ENCODE measurements around the gene IPPK.

The IPPK gene

GRCh38 chr9:92711146-92711545, 41.2 kb upstream of the IPPK start:
- TF ChIP-seq, protein P1, sequence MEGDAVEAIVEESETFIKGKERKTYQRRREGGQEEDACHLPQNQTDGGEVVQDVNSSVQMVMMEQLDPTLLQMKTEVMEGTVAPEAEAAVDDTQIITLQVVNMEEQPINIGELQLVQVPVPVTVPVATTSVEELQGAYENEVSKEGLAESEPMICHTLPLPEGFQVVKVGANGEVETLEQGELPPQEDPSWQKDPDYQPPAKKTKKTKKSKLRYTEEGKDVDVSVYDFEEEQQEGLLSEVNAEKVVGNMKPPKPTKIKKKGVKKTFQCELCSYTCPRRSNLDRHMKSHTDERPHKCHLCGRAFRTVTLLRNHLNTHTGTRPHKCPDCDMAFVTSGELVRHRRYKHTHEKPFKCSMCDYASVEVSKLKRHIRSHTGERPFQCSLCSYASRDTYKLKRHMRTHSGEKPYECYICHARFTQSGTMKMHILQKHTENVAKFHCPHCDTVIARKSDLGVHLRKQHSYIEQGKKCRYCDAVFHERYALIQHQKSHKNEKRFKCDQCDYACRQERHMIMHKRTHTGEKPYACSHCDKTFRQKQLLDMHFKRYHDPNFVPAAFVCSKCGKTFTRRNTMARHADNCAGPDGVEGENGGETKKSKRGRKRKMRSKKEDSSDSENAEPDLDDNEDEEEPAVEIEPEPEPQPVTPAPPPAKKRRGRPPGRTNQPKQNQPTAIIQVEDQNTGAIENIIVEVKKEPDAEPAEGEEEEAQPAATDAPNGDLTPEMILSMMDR (IDR thresholded peaks at IDR 0.05; ENCODE audit: insufficient read depth, low read depth, low read length, missing control alignments): no peak
- H3K4me3 ChIP-seq (ENCODE audit: low read length): no peak overlapping the region
- no peak for DNase-seq (ENCODE audit: low read depth)

GRCh38 chr9:92710368-92710767, 40.4 kb upstream of the IPPK start:
- no peak overlapping the region for H3K4me3 ChIP-seq (ENCODE audit: low read length)
- TF ChIP-seq, protein P1 (IDR thresholded peaks at IDR 0.05; ENCODE audit: insufficient read depth, low read depth, low read length, missing control alignments): no peak
- DNase-seq (ENCODE audit: low read depth): no peak

- DNase-seq (ENCODE audit: low read depth): no peak
- TF ChIP-seq, protein P1 (IDR thresholded peaks at IDR 0.05; ENCODE audit: insufficient read depth, low read depth, low read length, missing control alignments): no peak
- no peak overlapping the region for H3K4me3 ChIP-seq (ENCODE audit: low read length)
Observed at GRCh38 chr9:92709954-92710353, 40.0 kb upstream of the IPPK start.

DNA sequence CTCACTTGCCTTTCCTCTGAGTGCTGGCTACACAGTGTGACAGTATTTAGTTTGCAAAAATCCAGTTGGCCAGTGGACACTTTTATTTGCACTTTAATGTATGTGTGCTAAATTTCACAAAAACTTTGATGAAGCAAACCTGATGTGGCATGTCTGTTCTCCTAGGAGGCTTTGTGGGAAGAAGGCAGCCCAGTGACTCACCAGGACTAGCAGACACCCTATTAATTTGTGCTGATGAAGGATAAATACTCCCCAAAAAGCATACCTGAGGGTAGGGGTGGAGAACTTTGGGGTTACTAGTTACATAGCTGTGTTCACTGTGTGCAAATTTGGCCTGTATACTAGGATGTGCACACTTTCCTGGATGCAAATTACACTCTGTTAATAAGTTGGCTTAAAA, 39.3 kb upstream of the IPPK start:
- TF ChIP-seq, protein P1 (IDR thresholded peaks at IDR 0.05; ENCODE audit: insufficient read depth, low read depth, low read length, missing control alignments): no peak
- no peak overlapping the region for H3K4me3 ChIP-seq (ENCODE audit: low read length)
- peak; percentile 70 for DNase-seq (ENCODE audit: low read depth)

DNA sequence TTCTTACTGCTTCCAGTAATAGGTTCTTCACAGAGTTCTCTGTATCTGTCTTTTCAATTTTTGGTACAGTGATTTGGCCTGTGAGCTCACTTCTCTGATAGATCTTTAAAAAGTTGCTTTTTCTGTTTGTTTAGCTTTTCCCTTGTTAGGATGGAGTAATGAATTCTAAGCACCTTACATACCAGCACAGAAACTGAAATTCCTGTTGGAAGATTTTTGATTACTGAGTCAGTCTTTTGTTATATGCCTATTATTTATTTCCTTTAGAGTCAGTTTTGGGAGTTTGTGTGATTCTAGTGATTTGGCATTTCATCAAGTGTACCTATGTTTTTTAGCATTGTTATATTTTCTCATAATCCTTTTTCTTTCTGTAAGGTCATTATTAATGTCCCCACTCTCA, 37.6 kb upstream of the IPPK start:
- H3K4me3 ChIP-seq (ENCODE audit: low read length): no peak overlapping the region
- TF ChIP-seq, protein P1 (IDR thresholded peaks at IDR 0.05; ENCODE audit: insufficient read depth, low read depth, low read length, missing control alignments): no peak
- peak; percentile 29 for DNase-seq (ENCODE audit: low read depth)

- TF ChIP-seq, protein P1 (IDR thresholded peaks at IDR 0.05; ENCODE audit: insufficient read depth, low read depth, low read length, missing control alignments): peak; percentile 72
- no peak overlapping the region for H3K4me3 ChIP-seq (ENCODE audit: low read length)
- DNase-seq (ENCODE audit: low read depth): peak; percentile 76
Observed at GRCh38 chr9:92706218-92706940, 36.4 kb upstream of the IPPK start.

DNA sequence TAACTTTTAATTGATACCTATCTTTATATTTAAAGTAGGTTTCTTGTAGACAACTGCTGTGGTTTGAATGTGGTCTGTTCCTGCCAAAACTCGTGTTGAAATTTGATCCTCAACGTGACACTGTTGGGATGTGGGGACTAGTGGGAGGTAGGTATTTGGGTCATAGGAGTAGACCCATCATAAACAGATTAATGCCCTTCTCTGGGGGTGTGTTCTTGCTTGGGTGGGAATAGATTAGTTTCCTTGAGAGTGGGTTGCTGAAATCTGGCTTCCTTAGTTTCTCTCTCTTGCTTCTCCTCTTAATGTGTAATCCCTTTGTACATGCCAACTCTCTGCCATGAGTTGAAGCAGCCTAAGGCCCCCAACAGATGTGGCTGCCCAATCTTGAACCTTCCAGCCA, 34.6 kb upstream of the IPPK start:
- no peak overlapping the region for H3K4me3 ChIP-seq (ENCODE audit: low read length)

More for the DNA sequence above, 34.6 kb upstream of the IPPK start:
- no peak for DNase-seq (ENCODE audit: low read depth)
- TF ChIP-seq, protein P1 (IDR thresholded peaks at IDR 0.05; ENCODE audit: insufficient read depth, low read depth, low read length, missing control alignments): no peak
